Activated CD4-positive, alpha-beta T cell treated with anti-CD3 and anti-CD28 coated beads, Interleukin-2, Interleukin-4, amounts not matched to agents 100 ng/mL and 50 ng/mL, durations not matched to agents 16 hours and 8 hours (primary cell): ENCODE measurements around the gene PTPRT.

Experiments
- DNase-seq: peaks from one replicate; pipeline ENCODE4 v3.0.0-alpha.2; 2020; ENCODE audit warnings: low spot score

Gene PTPRT

DNA sequence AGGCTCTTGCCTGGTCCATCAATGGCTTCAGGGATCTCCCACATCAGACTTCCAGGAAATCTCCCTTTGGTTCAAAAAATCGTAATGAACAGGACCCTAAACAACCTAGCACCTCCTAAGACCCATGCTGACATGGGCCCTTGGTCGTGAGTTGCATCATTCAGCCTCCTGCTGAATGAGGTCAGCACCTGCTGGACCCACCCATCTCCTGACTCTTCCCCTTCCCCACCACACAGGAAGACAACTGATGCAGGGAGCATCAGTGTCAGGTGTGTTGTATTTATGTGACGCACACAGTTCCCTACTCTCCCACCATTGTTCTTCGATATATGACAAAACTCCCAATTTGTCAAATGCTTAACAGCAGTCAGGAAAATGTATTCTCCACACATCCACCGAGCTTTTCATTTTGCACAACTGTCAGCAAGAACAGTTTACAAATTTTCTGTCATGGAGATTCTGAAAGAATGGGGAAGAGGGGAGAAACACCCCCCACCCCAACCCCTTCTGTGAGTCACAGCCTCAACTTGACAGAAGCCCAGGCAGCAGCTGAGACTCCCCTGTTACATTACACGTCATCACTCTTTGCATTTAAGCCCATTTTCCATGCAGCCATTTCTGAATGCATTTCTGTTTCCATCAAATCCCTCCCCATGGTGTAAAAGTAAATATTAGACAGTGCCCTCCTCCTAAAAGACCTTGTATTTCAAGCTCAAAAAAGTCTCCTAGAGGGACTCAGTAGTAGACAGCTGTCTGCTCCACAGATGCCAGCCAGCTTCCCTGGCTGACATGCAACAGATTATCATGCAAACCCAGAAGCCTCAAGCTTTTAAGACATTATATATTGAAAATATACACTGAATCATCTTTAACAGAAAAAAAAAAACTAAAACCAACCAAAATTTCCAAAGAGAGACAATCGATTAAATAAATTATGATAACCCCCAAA, 577.5 kb downstream of the PTPRT start:
- DNase-seq = no peak

DNA sequence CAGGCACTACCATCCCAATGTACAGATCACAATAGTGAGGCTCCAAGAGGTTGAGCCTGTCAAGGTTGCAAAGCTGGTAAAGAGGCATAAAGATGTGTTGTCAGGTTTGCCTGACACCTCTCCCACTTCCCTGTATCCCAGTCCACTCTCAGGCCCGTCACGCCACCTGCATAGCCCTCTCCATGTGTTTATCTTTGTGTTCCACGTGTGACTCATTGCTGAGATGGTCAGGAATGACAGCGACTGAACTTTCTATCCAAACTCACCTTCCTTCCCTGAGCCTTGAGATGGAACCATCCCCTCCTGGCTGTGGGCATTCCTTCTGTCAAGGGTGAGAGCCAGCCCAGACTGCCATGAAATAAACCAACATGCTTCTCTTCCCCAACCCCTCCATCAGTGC, 578.3 kb downstream of the PTPRT start:
- no peak for DNase-seq

- no peak for DNase-seq
These were observed 579.6 kb downstream of the PTPRT start for GRCh38 chr20:42610070-42610469.

- DNase-seq = no peak
These were observed 580.1 kb downstream of the PTPRT start for GRCh38 chr20:42609618-42610017.

- DNase-seq = no peak
These were observed 584.4 kb downstream of the PTPRT start for GRCh38 chr20:42604998-42605956.

DNA sequence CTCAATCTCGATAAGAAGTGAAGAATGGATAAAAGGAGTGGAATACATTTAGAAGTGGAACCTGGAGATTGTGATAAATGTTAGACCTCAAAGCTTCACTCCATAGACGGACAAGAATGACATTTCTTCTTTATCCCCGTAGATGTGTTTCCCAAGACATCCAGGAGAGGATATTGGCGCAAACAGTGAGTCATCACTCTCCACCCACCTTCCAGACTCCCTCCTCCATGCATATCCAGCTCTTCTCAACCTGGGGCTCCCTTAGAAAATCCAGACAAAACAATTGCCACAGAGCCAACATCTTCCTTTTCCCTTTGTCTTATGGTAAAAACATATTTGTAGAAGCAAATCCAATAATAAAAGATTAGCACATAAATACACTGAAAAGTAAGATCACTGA, 586.1 kb downstream of the PTPRT start:
- DNase-seq = no peak

GRCh38 chr20:42598581-42598980, 591.1 kb downstream of the PTPRT start:
- DNase-seq = no peak

GRCh38 chr20:42595625-42596024, 594.1 kb downstream of the PTPRT start:
- no peak for DNase-seq

GRCh38 chr20:42594659-42595058, 595.0 kb downstream of the PTPRT start:
- DNase-seq = no peak

DNA sequence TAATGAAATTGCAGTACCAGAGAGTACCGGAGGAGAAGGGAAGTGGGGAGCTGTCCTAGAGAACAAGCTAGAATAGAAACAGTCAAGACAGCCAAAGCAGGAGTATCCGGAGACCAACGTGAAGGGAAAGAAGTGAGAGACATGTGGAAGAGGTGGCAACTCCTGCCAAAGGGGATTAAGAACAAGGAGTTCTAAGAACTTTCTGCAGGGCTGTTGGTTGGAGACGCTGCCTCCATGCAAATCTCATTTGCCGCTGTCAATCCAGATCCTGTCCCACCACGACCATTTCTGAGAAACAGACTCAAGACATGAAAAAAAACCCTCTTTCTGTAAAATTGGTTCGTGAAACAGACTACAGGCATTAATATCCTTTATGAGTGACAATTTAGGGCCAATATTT, 595.7 kb downstream of the PTPRT start:
- DNase-seq = no peak

- no peak for DNase-seq
These were observed 599.6 kb downstream of the PTPRT start for GRCh38 chr20:42589976-42590639.

GRCh38 chr20:42588847-42589246, 600.9 kb downstream of the PTPRT start:
- no peak for DNase-seq

GRCh38 chr20:42587427-42587826, 602.3 kb downstream of the PTPRT start:
- no peak for DNase-seq

- DNase-seq = no peak
These were observed 608.4 kb downstream of the PTPRT start for GRCh38 chr20:42581311-42581710.

DNA sequence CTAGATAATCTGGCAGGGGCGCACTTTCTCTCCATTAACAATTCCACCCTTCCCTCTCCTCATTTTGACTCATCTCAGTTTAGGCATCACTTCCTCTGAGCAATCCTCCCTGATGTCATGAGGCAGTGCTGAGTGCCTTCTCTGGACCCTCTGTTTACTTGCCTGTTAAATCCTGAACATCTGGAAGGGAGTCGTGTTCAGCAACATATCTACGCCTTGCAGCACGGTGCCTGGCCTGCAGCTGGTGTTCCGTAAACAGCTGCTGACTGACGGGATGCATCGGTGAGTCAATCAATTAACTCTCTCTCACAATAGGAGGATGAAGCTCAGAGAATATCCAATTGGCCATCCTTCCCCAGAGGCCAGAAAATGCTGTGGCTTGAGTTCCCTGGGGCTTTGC, 613.5 kb downstream of the PTPRT start:
- no peak for DNase-seq

DNA sequence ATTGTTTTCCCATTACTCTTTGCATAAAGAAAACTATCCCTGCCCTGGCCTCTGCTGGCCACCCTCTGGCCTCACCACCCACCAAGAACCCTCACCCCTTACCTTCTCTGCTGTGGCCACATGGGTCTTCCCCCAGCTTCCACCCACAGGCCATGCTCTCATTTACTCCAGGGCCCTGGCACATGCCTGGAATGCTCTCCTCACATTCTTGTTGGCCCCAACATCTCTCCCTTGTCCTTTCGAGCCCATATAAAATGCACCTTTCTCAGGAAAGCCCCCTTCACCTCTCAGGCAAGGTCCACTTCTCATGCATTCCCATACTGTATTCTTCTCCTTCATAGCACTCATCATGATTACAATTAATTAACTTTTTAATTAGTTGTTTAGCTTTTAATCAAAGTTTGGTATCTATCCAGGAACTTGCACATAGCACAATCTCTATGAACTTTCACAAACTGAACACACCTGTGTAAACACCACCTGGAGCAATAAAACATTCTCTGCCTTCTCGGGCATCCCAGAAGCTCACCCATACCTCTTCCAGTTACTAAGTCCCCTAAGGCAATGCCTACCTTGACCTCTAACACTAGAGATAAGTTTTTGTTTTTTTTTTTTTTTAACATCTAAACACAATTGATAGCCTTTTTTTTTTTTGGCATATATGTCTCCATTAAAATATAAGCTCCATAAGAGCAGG, 617.2 kb downstream of the PTPRT start:
- DNase-seq = no peak

DNA sequence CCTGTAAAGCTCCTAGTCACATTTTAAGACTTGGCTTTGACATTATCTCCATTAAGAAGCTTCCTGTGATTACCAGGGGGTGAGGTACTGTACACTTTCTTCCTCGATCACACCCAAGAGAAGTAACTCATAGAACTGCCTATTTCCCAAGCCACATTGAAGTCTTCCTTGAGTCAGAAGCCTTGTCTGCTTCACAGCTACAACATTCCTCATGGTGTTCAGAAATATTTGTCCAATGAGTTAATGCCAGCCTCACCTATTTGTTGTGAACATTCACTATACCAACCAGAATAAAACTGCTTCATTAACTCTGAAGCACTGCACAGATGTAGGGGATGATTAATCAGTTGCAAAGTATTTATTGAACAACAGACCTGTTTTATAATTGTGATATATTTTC, 622.3 kb downstream of the PTPRT start:
- no peak for DNase-seq

- DNase-seq = no peak
These were observed 624.3 kb downstream of the PTPRT start for GRCh38 chr20:42565235-42565995.

GRCh38 chr20:42559665-42560064, 630.0 kb downstream of the PTPRT start:
- DNase-seq = no peak

- no peak for DNase-seq
These were observed 633.1 kb downstream of the PTPRT start for GRCh38 chr20:42556575-42556974.

- no peak for DNase-seq
These were observed 636.3 kb downstream of the PTPRT start for GRCh38 chr20:42553374-42553773.
